ENCODE data around the gene RAVER2. TPM values are rescaled to one million over a fixed set of nuclear protein-coding genes. Genes with fewer than 3 reads are reported as not detected.
A peak's percentile ranks its signal among the peaks of the same experiment; 100 is the strongest.

RAVER2 gene
- total and polyA plus RNA-seq, 2 donors = 7.2 to 25.7 TPM

- WGBS = 74% methylated on average over 4 of the region's 4 CpGs
- no peak overlapping the region for H3K27ac ChIP-seq (ENCODE audit: low read depth)
- no peak for DNase-seq (ENCODE audit: extremely low spot score)
- no peak overlapping the region for H3K4me3 ChIP-seq (ENCODE audit: low read depth, low read length)
- no peaks in the 10 kb centered on the region for H3K4me1 ChIP-seq (ENCODE audit: insufficient read depth)
- peaks cover 6% of the 10 kb centered on the region for H3K36me3 ChIP-seq (ENCODE audit: insufficient read depth)
These were observed 103.9 kb downstream of the RAVER2 start for GRCh38 chr1:64848803-64849202.

- H3K4me1 ChIP-seq (ENCODE audit: insufficient read depth) = no peaks in the 10 kb centered on the region
- 96% methylated on average over 11 of the region's 11 CpGs for WGBS
- no peak overlapping the region for H3K27ac ChIP-seq (ENCODE audit: low read depth)
- DNase-seq (ENCODE audit: extremely low spot score) = no peak
- peaks cover 6% of the 10 kb centered on the region for H3K36me3 ChIP-seq (ENCODE audit: insufficient read depth)
- no peak overlapping the region for H3K4me3 ChIP-seq (ENCODE audit: low read depth, low read length)
These were observed 105.1 kb downstream of the RAVER2 start for GRCh38 chr1:64849942-64850341.

GRCh38 chr1:64850846-64851245 lies 106.0 kb downstream of the RAVER2 start:
- H3K36me3 ChIP-seq (ENCODE audit: insufficient read depth) = peaks cover 7% of the 10 kb centered on the region
- H3K4me3 ChIP-seq (ENCODE audit: low read depth, low read length) = no peak overlapping the region
- H3K4me1 ChIP-seq (ENCODE audit: insufficient read depth) = no peaks in the 10 kb centered on the region
- H3K27ac ChIP-seq (ENCODE audit: low read depth) = no peak overlapping the region
- 90% methylated on average over 10 of the region's 10 CpGs for WGBS
- DNase-seq (ENCODE audit: extremely low spot score) = no peak

GRCh38 chr1:64851664-64852063 lies 106.8 kb downstream of the RAVER2 start:
- Histone ChIP-seq H3K27ac (ENCODE audit: low read depth) (no peak overlapping the region), H3K4me3 (ENCODE audit: low read depth, low read length) (no peak overlapping the region), H3K36me3 (ENCODE audit: insufficient read depth) (peaks cover 7% of the 10 kb centered on the region), H3K4me1 (ENCODE audit: insufficient read depth) (no peaks in the 10 kb centered on the region)
- DNase-seq (ENCODE audit: extremely low spot score) = no peak
- 81% methylated on average over 7 of the region's 7 CpGs for WGBS

GRCh38 chr1:64854674-64855073 lies 109.8 kb downstream of the RAVER2 start:
- 95% methylated on average over 5 of the region's 5 CpGs for WGBS
- peaks cover 4% of the 10 kb centered on the region for H3K36me3 ChIP-seq (ENCODE audit: insufficient read depth)
- H3K27ac ChIP-seq (ENCODE audit: low read depth) = no peak overlapping the region
- DNase-seq (ENCODE audit: extremely low spot score) = no peak
- H3K4me3 ChIP-seq (ENCODE audit: low read depth, low read length) = no peak overlapping the region
- H3K4me1 ChIP-seq (ENCODE audit: insufficient read depth) = no peaks in the 10 kb centered on the region

GRCh38 chr1:64855557-64855956 lies 110.7 kb downstream of the RAVER2 start:
- DNase-seq (ENCODE audit: extremely low spot score) = no peak
- 90% methylated on average over 8 of the region's 8 CpGs for WGBS
- Histone ChIP-seq H3K27ac (ENCODE audit: low read depth) (no peak overlapping the region), H3K4me3 (ENCODE audit: low read depth, low read length) (no peak overlapping the region), H3K36me3 (ENCODE audit: insufficient read depth) (peaks cover 4% of the 10 kb centered on the region), H3K4me1 (ENCODE audit: insufficient read depth) (no peaks in the 10 kb centered on the region)

GRCh38 chr1:64856553-64856952 lies 111.7 kb downstream of the RAVER2 start:
- H3K4me1 ChIP-seq (ENCODE audit: insufficient read depth) = no peaks in the 10 kb centered on the region
- H3K4me3 ChIP-seq (ENCODE audit: low read depth, low read length) = no peak overlapping the region
- WGBS = 57% methylated on average over 10 of the region's 10 CpGs
- peaks cover 4% of the 10 kb centered on the region for H3K36me3 ChIP-seq (ENCODE audit: insufficient read depth)
- DNase-seq (ENCODE audit: extremely low spot score) = no peak
- H3K27ac ChIP-seq (ENCODE audit: low read depth) = no peak overlapping the region

- no peak overlapping the region for H3K27ac ChIP-seq (ENCODE audit: low read depth)
- no peaks in the 10 kb centered on the region for H3K4me1 ChIP-seq (ENCODE audit: insufficient read depth)
- no peak for DNase-seq (ENCODE audit: extremely low spot score)
- 97% methylated on average over 4 of the region's 4 CpGs for WGBS
- H3K4me3 ChIP-seq (ENCODE audit: low read depth, low read length) = no peak overlapping the region
- H3K36me3 ChIP-seq (ENCODE audit: insufficient read depth) = peaks cover 3% of the 10 kb centered on the region
These were observed 112.5 kb downstream of the RAVER2 start for GRCh38 chr1:64857347-64857746.

- DNase-seq (ENCODE audit: extremely low spot score) = no peak
- no peak overlapping the region for H3K4me3 ChIP-seq (ENCODE audit: low read depth, low read length)
- peaks cover 3% of the 10 kb centered on the region for H3K36me3 ChIP-seq (ENCODE audit: insufficient read depth)
- WGBS = 67% methylated on average over 4 of the region's 4 CpGs
- H3K4me1 ChIP-seq (ENCODE audit: insufficient read depth) = no peaks in the 10 kb centered on the region
- H3K27ac ChIP-seq (ENCODE audit: low read depth) = no peak overlapping the region
These were observed 116.7 kb downstream of the RAVER2 start for GRCh38 chr1:64861611-64862010.

GRCh38 chr1:64864018-64864940 lies 119.4 kb downstream of the RAVER2 start:
- WGBS = 77% methylated on average over 14 of the region's 14 CpGs
- Histone ChIP-seq H3K4me1 (ENCODE audit: insufficient read depth) (no peaks in the 10 kb centered on the region), H3K4me3 (ENCODE audit: low read depth, low read length) (no peak overlapping the region), H3K36me3 (ENCODE audit: insufficient read depth) (peaks cover 3% of the 10 kb centered on the region), H3K27ac (ENCODE audit: low read depth) (no peak overlapping the region)
- peak; percentile 17 for DNase-seq (ENCODE audit: extremely low spot score)

- no peak overlapping the region for H3K4me3 ChIP-seq (ENCODE audit: low read depth, low read length)
- DNase-seq (ENCODE audit: extremely low spot score) = no peak
- peaks cover 3% of the 10 kb centered on the region for H3K36me3 ChIP-seq (ENCODE audit: insufficient read depth)
- no peak overlapping the region for H3K27ac ChIP-seq (ENCODE audit: low read depth)
- WGBS = 92% methylated on average over 6 of the region's 6 CpGs
- H3K4me1 ChIP-seq (ENCODE audit: insufficient read depth) = no peaks in the 10 kb centered on the region
These were observed 120.4 kb downstream of the RAVER2 start for GRCh38 chr1:64865105-64865757.

GRCh38 chr1:64866689-64867088 lies 121.8 kb downstream of the RAVER2 start:
- Histone ChIP-seq H3K36me3 (ENCODE audit: insufficient read depth) (peaks cover 3% of the 10 kb centered on the region), H3K27ac (ENCODE audit: low read depth) (no peak overlapping the region), H3K4me1 (ENCODE audit: insufficient read depth) (no peaks in the 10 kb centered on the region), H3K4me3 (ENCODE audit: low read depth, low read length) (no peak overlapping the region)
- DNase-seq (ENCODE audit: extremely low spot score) = no peak
- WGBS = 88% methylated on average over 10 of the region's 10 CpGs

GRCh38 chr1:64867266-64867665 lies 122.4 kb downstream of the RAVER2 start:
- no peak for DNase-seq (ENCODE audit: extremely low spot score)
- peaks cover 3% of the 10 kb centered on the region for H3K36me3 ChIP-seq (ENCODE audit: insufficient read depth)
- 88% methylated on average over 1 of the region's 1 CpG for WGBS
- no peaks in the 10 kb centered on the region for H3K4me1 ChIP-seq (ENCODE audit: insufficient read depth)
- H3K27ac ChIP-seq (ENCODE audit: low read depth) = no peak overlapping the region
- no peak overlapping the region for H3K4me3 ChIP-seq (ENCODE audit: low read depth, low read length)

GRCh38 chr1:64871256-64871655 lies 126.4 kb downstream of the RAVER2 start:
- Histone ChIP-seq H3K4me3 (ENCODE audit: low read depth, low read length) (no peak overlapping the region), H3K27ac (ENCODE audit: low read depth) (no peak overlapping the region), H3K36me3 (ENCODE audit: insufficient read depth) (peaks cover 2% of the 10 kb centered on the region), H3K4me1 (ENCODE audit: insufficient read depth) (no peaks in the 10 kb centered on the region)
- 95% methylated on average over 8 of the region's 8 CpGs for WGBS
- no peak for DNase-seq (ENCODE audit: extremely low spot score)
